Measurements from ENCODE around the gene SIRPB2. TPM values are rescaled to one million over a fixed set of nuclear protein-coding genes. Genes with fewer than 3 reads are reported as not detected.

Gene SIRPB2
- total and polyA plus RNA-seq, 4 donors: 0.99 to 4.4 (median 2.2) TPM

DNA sequence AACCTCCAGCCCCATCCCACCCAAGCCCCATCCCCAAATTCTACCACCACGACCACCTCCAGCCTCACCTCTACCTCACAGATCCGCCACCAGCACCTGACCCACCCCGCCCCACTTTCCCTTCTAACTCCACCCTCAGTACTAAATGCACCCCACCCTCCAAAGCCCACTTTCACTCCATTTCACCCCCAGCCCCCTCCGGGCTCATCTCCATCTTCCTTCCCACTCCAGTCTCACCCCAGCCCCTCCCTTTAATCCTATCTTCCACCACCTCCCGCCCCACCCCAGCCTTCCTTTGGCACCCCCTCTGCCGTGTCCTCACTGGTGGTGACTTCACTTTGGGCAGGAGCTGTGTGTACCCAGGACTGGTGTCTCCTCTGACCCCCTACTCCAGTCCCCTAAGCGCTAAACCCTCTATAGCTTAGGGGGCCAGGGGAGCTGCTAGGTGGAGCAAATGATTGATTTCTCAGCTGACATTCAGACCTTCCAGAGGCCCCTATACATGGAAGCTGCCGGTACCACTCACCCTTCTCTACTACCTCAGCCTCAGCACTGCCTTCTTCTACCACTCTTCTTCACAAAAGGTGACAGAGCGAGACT is 21.8 kb downstream of the SIRPB2 start:
- H3K36me3 ChIP-seq (ENCODE audit: control insufficient read depth in 4 of 4, insufficient read depth in 3 of 4, low read depth in 1 of 4, low read length in 3 of 4): peaks cover 0 to 1% (median 0%) of the 10 kb centered on the region in 4 donors
- DNase-seq (ENCODE audit: low spot score): no peak
- H3K9ac ChIP-seq (ENCODE audit: low read depth in 1 of 2, low read length in 2 of 2): no peak overlapping the region
- H3K4me3 ChIP-seq (ENCODE audit: low read depth in 1 of 3, low read length in 3 of 3): no peak overlapping the region
- H3K27ac ChIP-seq (ENCODE audit: low read depth in 1 of 2, low read length in 2 of 2): peak overlapping the region in 1 of 2 donors; percentile 68
- H3K27me3 ChIP-seq (ENCODE audit: control insufficient read depth in 4 of 4, insufficient read depth in 4 of 4, low read length in 3 of 4): no peaks in the 10 kb centered on the region
- no peaks in the 10 kb centered on the region for H3K9me3 ChIP-seq (ENCODE audit: control insufficient read depth in 4 of 4, low read length in 3 of 4)
- TF ChIP-seq REST (IDR thresholded peaks at IDR 0.05) (no peak), YY1 (IDR thresholded peaks at IDR 0.05) (no peak)
- 74% methylated on average over 9 of the region's 9 CpGs for WGBS
- peaks cover 8 to 35% (median 25%) of the 10 kb centered on the region in 4 donors for H3K4me1 ChIP-seq (ENCODE audit: control insufficient read depth in 4 of 4, insufficient read depth in 4 of 4, low read length in 3 of 4)

- Histone ChIP-seq H3K9ac (ENCODE audit: low read depth in 1 of 2, low read length in 2 of 2) (no peak overlapping the region), H3K4me3 (ENCODE audit: low read depth in 1 of 3, low read length in 3 of 3) (no peak overlapping the region), H3K27me3 (ENCODE audit: control insufficient read depth in 4 of 4, insufficient read depth in 4 of 4, low read length in 3 of 4) (no peaks in the 10 kb centered on the region), H3K27ac (ENCODE audit: low read depth in 1 of 2, low read length in 2 of 2) (peak overlapping the region in 1 of 2 donors; percentile 7), H3K4me1 (ENCODE audit: control insufficient read depth in 4 of 4, insufficient read depth in 4 of 4, low read length in 3 of 4) (peaks cover 8 to 38% (median 29%) of the 10 kb centered on the region in 4 donors), H3K36me3 (ENCODE audit: control insufficient read depth in 4 of 4, insufficient read depth in 3 of 4, low read depth in 1 of 4, low read length in 3 of 4) (peaks cover under 1 to 4% (median 3%) of the 10 kb centered on the region in 4 donors), H3K9me3 (ENCODE audit: control insufficient read depth in 4 of 4, low read length in 3 of 4) (no peaks in the 10 kb centered on the region)
- 77% methylated on average over 7 of the region's 7 CpGs for WGBS
- TF ChIP-seq FOXA2 (IDR thresholded peaks at IDR 0.05): no peak
- no peak for TF ChIP-seq REST (IDR thresholded peaks at IDR 0.05)
- TF ChIP-seq FOXA1 (IDR thresholded peaks at IDR 0.05): no peak
- no peak for TF ChIP-seq JUND (IDR thresholded peaks at IDR 0.05)
- no peak for TF ChIP-seq ZBTB33 (IDR thresholded peaks at IDR 0.05)
- no peak for TF ChIP-seq CTCF (IDR thresholded peaks at IDR 0.05; ENCODE audit: low read depth, low read length, missing input control)
- TF ChIP-seq, protein P1, sequence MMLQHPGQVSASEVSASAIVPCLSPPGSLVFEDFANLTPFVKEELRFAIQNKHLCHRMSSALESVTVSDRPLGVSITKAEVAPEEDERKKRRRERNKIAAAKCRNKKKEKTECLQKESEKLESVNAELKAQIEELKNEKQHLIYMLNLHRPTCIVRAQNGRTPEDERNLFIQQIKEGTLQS (IDR thresholded peaks at IDR 0.05): no peak
- TF ChIP-seq EGR1 (IDR thresholded peaks at IDR 0.05; ENCODE audit: low read depth in 2 of 2): no peak
- TF ChIP-seq RAD21 (IDR thresholded peaks at IDR 0.05): no peak
- no peak for TF ChIP-seq TAF1 (conservative IDR thresholded peaks at IDR 0.05)
- no peak for TF ChIP-seq YY1 (IDR thresholded peaks at IDR 0.05)
- peak; percentile 32 for DNase-seq (ENCODE audit: low spot score)
Observed at GRCh38 chr20:1468117-1468624, 23.0 kb downstream of the SIRPB2 start.
